Epithelial cell of esophagus (primary cell): ENCODE measurements around the gene TECTB.

Experiments used
- DNase-seq: peaks from one replicate; pipeline ENCODE4 v3.0.0; 2010; ENCODE audit warnings: low read depth
- H3K4me3 ChIP-seq: 2 replicates; pipeline ENCODE4 v1.5.1; 2011; ENCODE audit warnings: mild to moderate bottlenecking, low read length, control low read depth
- CTCF ChIP-seq: IDR thresholded peaks from 2 replicates; pipeline ENCODE4 v1.5.1; 2011; ENCODE audit warnings: low read depth, mild to moderate bottlenecking, low read length, control low read depth, inconsistent platforms; ENCODE audit not compliant: insufficient read depth; ENCODE audit errors: missing control alignments

The TECTB gene

GRCh38 chr10:112294169-112294568, 11.0 kb downstream of the TECTB start:
- no peak for DNase-seq
- no peak for TF ChIP-seq CTCF
- no peak overlapping the region for H3K4me3 ChIP-seq

- DNase-seq: no peak
- no peak overlapping the region for H3K4me3 ChIP-seq
- TF ChIP-seq CTCF: no peak
Observed at GRCh38 chr10:112295853-112296830, 12.9 kb downstream of the TECTB start.

GRCh38 chr10:112296908-112297331, 13.7 kb downstream of the TECTB start:
- no peak for DNase-seq
- TF ChIP-seq CTCF: no peak

GRCh38 chr10:112298581-112298980, 15.4 kb downstream of the TECTB start:
- no peak overlapping the region for H3K4me3 ChIP-seq
- TF ChIP-seq CTCF: no peak
- no peak for DNase-seq

More at GRCh38 chr10:112296908-112297331, 13.7 kb downstream of the TECTB start:
- H3K4me3 ChIP-seq: no peak overlapping the region

- DNase-seq: no peak
- no peak for TF ChIP-seq CTCF
- H3K4me3 ChIP-seq: no peak overlapping the region
Observed at GRCh38 chr10:112299456-112299855, 16.3 kb downstream of the TECTB start.

GRCh38 chr10:112302335-112302734, 19.1 kb downstream of the TECTB start:
- no peak for TF ChIP-seq CTCF
- H3K4me3 ChIP-seq: no peak overlapping the region
- no peak for DNase-seq

GRCh38 chr10:112303528-112303927, 20.3 kb downstream of the TECTB start:
- no peak overlapping the region for H3K4me3 ChIP-seq
- TF ChIP-seq CTCF: no peak
- no peak for DNase-seq
